GM10248 (cell line): ENCODE results near the gene LONP1.
"Not testable (repeated sequence)": the region's sequence is repeated elsewhere in the genome, so short reads cannot be mapped to it uniquely, and the experiment has no call there.

Experiments used
- CTCF ChIA-PET: fragments of 300-600 bp; sonication (Branson Sonifier 250); formaldehyde crosslinking; extraction: SDS; loops from one replicate; lab custom pipeline; 2021; ENCODE audit warnings: antibody characterized with exemption; lab: Yijun Ruan, JAX
- POLR2A ChIA-PET: fragments of 350-650 bp; sonication (Branson Sonifier 250); formaldehyde crosslinking; extraction: SDS; loops from one replicate; lab custom pipeline; 2020; ENCODE audit warnings: antibody characterized with exemption; lab: Yijun Ruan, JAX
- DNase-seq: peaks from one replicate; pipeline ENCODE4 v3.0.0; 2012; ENCODE audit errors: extremely low spot score
- TF ChIP-seq, protein P1 (sequence below): IDR thresholded peaks from 2 replicates; pipeline ENCODE4 v1.5.1; 2012; ENCODE audit warnings: mild to moderate bottlenecking, low read depth; ENCODE audit errors: extremely low read depth, missing control alignments, control extremely low read depth

LONP1 gene

DNA sequence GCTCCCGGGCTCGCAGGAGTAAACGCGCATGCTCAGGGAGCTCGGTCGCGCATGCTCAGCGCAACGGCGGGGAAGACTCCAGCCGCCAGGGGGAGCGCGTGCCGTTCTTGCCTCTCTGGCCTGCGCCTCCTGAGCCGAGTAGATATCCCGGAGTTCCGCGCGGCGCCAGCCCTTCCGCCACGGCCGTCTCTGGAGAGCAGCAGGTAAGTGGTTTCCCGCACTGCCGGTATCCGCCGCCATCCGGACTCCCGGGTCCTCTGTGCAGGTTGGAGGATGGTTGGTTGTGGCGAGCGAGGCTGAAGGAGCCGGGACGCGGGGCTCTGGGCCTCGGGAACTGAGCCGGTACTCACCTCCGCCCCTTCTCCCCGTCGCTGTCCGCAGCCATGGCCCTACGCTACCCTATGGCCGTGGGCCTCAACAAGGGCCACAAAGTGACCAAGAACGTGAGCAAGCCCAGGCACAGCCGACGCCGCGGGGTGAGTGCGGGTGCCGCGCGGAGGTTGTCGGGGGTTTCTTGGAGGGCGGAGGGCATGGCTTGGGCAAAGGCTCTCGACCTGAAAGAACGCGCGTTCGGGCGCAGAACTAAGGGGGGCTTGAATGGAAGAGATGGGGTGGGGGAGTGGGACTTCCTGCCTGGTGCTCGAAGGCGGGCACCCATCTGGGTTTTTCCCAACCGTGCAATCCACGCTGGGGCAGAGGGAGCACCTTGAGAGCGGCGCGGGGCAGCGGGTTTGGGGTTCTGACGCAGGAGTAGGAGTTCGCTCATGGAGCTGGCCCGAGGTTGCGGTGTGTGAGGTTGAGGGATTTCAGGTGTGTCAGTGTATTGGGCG is 29.6 kb downstream of the LONP1 start, which contains the start of gene RPL36:
Gene RPL36, plus strand, starts transcription at position 171 of the 830 bp plus-strand sequence. Its CDS starts 213 bp downstream, at position 384.
- POLR2A ChIA-PET = interaction anchor here (0.6 to 2.7 kb wide), 12 partner anchors 9 to 138 kb away, joined by 3 to 11 read pairs (median 4); partner anchors contain the start of genes CATSPERD, SAFB and SAFB2
- CTCF ChIA-PET = interaction anchor here (0.6 to 6.0 kb wide), 22 partner anchors 7 to 114 kb away, joined by 3 to 79 read pairs (median 4); partner anchors contain the start of genes CATSPERD, LONP1, SAFB and SAFB2
- TF ChIP-seq, protein P1, sequence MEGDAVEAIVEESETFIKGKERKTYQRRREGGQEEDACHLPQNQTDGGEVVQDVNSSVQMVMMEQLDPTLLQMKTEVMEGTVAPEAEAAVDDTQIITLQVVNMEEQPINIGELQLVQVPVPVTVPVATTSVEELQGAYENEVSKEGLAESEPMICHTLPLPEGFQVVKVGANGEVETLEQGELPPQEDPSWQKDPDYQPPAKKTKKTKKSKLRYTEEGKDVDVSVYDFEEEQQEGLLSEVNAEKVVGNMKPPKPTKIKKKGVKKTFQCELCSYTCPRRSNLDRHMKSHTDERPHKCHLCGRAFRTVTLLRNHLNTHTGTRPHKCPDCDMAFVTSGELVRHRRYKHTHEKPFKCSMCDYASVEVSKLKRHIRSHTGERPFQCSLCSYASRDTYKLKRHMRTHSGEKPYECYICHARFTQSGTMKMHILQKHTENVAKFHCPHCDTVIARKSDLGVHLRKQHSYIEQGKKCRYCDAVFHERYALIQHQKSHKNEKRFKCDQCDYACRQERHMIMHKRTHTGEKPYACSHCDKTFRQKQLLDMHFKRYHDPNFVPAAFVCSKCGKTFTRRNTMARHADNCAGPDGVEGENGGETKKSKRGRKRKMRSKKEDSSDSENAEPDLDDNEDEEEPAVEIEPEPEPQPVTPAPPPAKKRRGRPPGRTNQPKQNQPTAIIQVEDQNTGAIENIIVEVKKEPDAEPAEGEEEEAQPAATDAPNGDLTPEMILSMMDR = peak; percentile 99
- peak; percentile 95 for DNase-seq

GRCh38 chr19:5688262-5688881 is 31.6 kb downstream of the LONP1 start:
- CTCF ChIA-PET = interaction anchor here (1.6 to 6.0 kb wide), 8 partner anchors 9 to 43 kb away, joined by 5 to 79 read pairs (median 20); partner anchors contain the start of genes CATSPERD and LONP1
- POLR2A ChIA-PET, DNase-seq: not testable (repeated sequence)

- TF ChIP-seq, protein P1 = no peak
- POLR2A ChIA-PET = interaction anchor here (0.6 to 1.5 kb wide), 5 partner anchors 26 to 837 kb away, joined by 3 to 8 read pairs (median 6); partner anchors contain the start of genes CATSPERD and LONP1
- CTCF ChIA-PET = interaction anchor here (0.6 to 6.0 kb wide), 22 partner anchors 10 to 288 kb away, joined by 3 to 79 read pairs (median 6); partner anchors contain the start of genes CATSPERD, LONP1, SAFB and SAFB2
- DNase-seq = no peak
Measured at GRCh38 chr19:5687360-5688198, 32.4 kb downstream of the LONP1 start.

- CTCF ChIA-PET = interaction anchor here (0.6 to 6.0 kb wide), 25 partner anchors 9 to 289 kb away, joined by 3 to 79 read pairs (median 5); partner anchors contain the start of genes CATSPERD, LONP1, SAFB and SAFB2
- peak; percentile 98 for DNase-seq
- POLR2A ChIA-PET = interaction anchor here (0.5 to 1.5 kb wide), 8 partner anchors 10 to 1081 kb away, joined by 3 to 8 read pairs (median 5); partner anchors contain the start of genes CATSPERD and LONP1
Measured at GRCh38 chr19:5686647-5687359, 33.1 kb downstream of the LONP1 start.

GRCh38 chr19:5686326-5686646 is 33.7 kb downstream of the LONP1 start:
- TF ChIP-seq, protein P1 = no peak
- ChIA-PET CTCF (interaction anchor here (0.7 to 6.0 kb wide), 19 partner anchors 9 to 118 kb away, joined by 3 to 79 read pairs (median 6); partner anchors contain the start of genes CATSPERD, LONP1, SAFB and SAFB2), POLR2A (interaction anchor here (0.9 to 1.5 kb wide), 4 partner anchors 10 to 142 kb away, joined by 3 to 6 read pairs (median 3); no protein-coding TSS in a partner anchor)
- DNase-seq = no peak

More at GRCh38 chr19:5686647-5687359, 33.1 kb downstream of the LONP1 start:
- TF ChIP-seq, protein P1 = peak; percentile 91
